HG03520 (cell line): ENCODE measurements around the gene LPP.

Source experiments
- ATAC-seq: cut with Tn5 transposase; IDR thresholded peaks from one replicate; pipeline ENCODE4 v1.9.1; 2021; ENCODE audit warnings: mild to moderate bottlenecking, moderate library complexity; ENCODE audit not compliant: unreplicated experiment

LPP gene

DNA sequence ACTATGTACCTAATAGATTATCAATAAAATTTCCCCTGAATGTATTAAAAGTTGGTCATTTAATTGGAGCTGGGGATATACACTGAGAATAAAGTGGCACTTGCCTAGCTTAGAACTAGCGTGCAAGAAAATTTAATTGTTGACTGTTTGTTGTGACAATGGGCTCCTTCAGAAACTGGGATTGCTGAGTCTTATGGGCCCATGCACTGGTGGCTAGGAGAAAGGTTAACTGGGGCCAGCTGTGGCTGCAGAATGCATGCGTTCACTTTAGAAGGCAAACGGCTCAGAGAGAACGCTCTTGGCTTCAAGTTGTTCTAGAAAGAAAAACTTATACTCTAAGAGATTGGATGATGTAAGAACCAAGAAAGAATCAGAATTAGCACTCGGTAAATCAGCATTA is 18.7 kb upstream of the LPP start:
- no peak for ATAC-seq

DNA sequence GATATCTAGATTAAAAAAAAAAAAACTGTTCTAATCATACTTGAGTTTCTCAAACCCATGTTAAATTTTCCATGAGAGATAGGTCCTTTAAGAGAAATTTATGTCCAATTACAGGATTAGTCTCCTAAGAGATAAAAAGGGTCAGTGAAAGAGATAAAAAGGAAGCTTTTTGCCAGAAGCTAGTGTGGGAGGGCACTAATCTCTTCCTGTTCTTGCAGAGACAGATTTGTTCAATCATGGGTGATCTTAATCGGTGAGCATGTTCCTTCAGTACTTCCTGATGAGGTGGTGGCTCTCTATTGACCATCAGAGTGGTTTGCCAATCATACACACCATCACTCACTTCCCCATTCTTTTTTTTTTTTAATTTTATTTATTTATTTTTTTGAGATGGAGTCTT is 16.9 kb upstream of the LPP start:
- ATAC-seq = no peak

- peak; percentile 50 for ATAC-seq
These were observed 14.5 kb upstream of the LPP start for GRCh38 chr3:188139466-188139865.

GRCh38 chr3:188146219-188146618 is 7.7 kb upstream of the LPP start:
- no peak for ATAC-seq

DNA sequence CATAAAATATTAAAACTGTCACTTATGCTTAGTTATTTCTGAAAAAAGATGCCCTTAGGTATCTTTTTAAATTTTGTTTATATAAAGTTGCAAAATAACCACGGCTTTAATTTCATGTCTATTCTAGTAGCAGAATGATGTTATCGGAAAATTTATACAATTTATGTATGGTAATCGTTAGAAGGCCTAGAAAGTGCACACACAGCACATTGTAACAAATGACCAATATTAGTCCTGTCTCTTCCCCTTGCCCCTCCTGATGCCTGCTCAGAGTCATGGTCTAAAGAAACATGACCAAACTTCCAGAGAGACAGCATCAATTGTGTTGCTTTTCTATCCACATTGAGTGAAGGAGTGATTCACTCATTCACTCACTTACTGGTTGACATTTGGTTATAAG is 6.2 kb upstream of the LPP start:
- no peak for ATAC-seq

DNA sequence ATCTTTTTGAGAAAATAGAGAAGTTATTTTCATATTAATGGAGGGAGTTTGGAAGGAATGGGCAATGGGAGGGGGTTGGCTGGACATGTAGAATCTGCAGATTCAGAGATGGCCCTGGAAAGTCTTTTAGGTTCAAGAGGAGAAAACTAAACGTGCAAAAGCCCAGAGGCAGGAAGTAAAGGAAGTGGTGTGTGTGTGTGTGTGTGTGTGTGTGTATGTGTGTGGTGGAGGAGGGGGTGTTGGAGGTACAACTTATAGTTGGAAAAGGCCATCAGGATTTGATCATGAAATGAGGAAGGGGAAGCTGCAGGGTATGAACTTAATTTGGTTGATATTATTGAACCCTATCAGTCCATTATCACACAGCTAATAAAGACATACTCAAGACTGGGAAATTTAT is 5.6 kb upstream of the LPP start:
- no peak for ATAC-seq

GRCh38 chr3:188149587-188149986 is 4.4 kb upstream of the LPP start:
- ATAC-seq = no peak

- ATAC-seq = no peak
These were observed 3.0 kb upstream of the LPP start for GRCh38 chr3:188150982-188151381.

GRCh38 chr3:188151438-188151837 is 2.5 kb upstream of the LPP start:
- ATAC-seq = no peak

DNA sequence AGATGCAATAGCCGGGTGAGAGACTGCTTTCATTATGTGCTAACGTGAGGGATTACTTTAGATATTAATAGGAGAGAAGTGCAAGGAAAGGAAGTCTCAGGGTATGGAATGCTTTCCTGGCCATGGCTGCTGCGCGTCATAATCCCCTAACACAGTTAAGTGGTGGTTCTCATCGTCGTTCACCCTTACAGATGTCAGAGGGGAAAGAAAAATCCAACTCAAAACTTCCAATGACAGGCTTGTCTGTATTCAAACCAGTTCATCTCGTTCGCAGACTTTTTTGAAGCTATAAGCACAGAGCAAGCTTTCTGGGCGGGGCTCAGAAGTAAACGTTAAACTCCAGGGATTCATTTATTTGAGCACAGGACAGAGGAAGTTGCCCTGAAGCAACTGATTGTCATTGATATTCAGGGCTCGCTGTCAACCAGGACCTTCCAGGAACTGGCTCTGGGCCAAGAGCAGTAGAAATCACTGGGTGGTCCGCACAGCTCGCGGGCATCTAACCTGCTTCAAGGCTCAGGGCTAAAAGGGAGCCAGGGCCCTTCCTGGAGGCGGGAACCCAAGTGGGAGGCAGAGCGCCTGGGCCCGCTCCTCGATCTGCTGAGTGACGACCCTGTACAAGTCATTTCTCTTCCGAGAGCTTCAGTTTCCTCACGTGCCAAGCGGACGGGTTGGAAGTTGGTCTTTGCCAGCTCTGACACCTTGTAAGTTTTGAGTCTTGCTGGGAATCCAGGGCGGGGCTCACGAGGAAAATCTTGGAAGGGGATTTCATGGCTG is 1.1 kb upstream of the LPP start:
- ATAC-seq = no peak

GRCh38 chr3:188153437-188154013 is 432 bp upstream of the LPP start:
- no peak for ATAC-seq

DNA sequence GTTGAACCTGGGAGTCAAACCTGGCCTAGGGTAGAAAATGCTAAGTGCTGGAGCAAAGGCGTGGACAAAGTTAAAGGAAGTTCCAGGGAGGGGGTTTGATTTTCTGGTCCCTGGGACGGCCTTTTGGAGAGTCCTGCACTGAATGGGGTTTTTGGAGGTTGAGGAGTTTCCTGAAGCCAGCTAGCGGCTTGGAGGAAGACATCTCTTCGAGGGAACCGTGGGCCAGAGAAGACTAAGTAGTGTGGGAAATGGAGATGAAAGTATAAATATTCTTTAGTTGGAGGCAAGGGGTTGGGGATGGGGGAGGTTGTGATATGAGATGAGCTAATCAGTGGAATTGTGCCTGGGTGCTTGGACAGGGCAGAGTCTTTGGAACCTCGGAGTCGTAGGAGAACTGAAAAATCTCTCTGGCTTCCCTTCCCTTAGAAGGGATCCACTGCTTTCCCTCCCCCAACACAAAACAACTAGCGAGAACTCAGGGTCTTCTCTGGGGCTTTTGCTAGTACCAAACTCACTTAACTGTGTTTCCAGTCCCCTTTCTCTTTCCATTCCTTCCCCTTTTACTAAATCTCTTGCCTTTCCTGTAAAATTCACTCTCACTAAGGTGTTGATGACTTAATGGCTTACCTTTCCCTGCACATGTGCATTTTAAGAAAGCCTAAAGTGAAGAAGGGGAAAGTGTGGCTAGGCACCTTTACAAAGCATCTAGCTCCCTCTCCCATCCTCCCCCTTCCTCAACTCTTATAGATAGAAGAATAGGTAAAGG is 1.0 kb downstream of the LPP start:
- ATAC-seq = no peak

DNA sequence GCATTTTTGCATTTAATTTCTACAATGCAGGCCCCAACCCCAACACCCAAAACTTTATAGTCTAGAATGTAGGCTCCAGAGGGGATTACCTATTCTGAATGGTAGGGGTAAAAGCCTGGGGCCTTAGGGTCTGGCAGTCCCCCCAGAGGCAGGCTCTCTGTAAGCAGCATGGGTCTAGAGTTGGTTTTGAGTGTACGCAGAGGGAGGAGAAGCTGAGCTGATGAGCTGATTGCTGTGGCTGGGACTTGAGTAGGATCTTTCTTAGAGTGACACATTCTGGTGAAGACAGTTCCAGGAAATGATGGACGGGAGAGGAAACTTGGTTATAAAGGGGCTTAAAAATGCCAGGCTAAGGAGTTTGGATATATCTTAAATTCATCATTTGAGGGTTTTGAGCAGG is 2.1 kb downstream of the LPP start:
- no peak for ATAC-seq

- ATAC-seq = no peak
These were observed 3.5 kb downstream of the LPP start for GRCh38 chr3:188157407-188157806.

DNA sequence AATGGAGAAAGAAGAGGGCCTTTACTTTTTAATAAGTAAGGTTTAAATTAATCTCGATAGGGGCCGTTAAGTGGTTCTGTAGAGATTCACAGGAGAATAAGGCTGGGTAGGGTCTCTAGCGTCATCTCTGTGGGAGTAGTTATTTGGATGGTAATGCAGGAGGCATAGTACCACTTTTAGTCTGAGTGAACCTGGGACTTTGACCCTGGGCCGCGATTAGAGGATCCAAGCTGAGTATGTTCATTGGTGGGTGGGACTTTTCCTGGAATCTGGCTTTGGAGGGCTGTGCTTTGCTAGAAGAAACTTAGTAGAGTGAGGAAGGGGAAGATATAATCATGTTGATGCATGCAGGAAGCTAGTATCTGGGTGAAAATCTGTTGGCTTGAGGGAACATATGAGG is 4.0 kb downstream of the LPP start:
- ATAC-seq = no peak

- ATAC-seq = no peak
These were observed 4.9 kb downstream of the LPP start for GRCh38 chr3:188158731-188159310.

GRCh38 chr3:188160751-188161150 is 6.8 kb downstream of the LPP start:
- ATAC-seq = no peak

- no peak for ATAC-seq
These were observed 10.3 kb downstream of the LPP start for GRCh38 chr3:188164248-188164687.

- no peak for ATAC-seq
These were observed 11.6 kb downstream of the LPP start for GRCh38 chr3:188165596-188165995.

DNA sequence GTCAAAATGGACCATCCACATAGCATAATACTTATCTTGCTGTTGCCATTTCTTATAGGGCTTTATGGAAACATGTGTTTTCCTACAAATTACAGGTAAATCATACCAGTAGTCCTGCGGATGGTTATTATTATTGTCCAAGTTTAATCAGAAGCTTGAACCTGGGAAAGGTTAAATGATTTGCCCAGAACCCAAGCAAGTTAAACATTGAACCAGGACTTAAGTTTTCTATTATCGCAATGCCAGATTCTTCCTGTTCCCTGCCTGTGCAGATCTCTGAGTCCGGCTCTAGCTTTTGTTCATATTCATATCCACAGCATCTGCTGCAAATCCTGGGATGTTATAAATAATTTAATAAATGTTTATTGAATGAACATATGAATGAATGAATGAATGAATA is 12.5 kb downstream of the LPP start:
- ATAC-seq = no peak

GRCh38 chr3:188168186-188168585 is 14.2 kb downstream of the LPP start:
- no peak for ATAC-seq

DNA sequence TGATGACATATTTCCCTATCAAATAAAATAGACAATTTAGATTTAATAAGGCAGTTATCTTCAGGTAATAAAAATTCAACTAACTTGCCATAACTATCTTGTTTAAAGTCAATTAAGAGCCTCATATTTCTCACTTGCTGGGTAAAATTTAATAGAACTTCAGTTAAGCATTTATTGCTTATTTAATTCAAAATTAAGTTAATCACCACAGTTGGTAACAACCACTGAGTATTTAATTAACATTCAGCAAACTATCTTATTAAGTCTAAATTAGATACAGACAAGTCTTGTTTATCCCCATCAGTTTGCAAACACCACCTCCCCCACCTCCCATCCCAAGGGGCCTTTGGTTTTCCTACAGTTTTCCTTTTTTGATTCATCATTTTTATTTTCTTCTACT is 14.7 kb downstream of the LPP start:
- no peak for ATAC-seq
